Thymus (tissue), 11 donors: ENCODE measurements around the gene GBF1. TPM values are rescaled to one million over a fixed set of nuclear protein-coding genes. Genes with fewer than 3 reads are reported as not detected.

Source experiments
- DNase-seq, 9 donors: peaks; one replicate each; pipeline ENCODE4 v3.0.0-alpha.2; 2013; ENCODE audit warnings: low spot score in 9 of 9, low read depth in 6 of 9, missing footprints in 1 of 9
- H3K27ac ChIP-seq, 2 donors: one replicate each; pipeline ENCODE4 v1.5.1; 2013; ENCODE audit warnings: control low read depth in 1 of 2, low read depth in 1 of 2, low read length in 1 of 2, mild to moderate bottlenecking in 1 of 2, moderate library complexity in 1 of 2
- H3K27me3 ChIP-seq, 2 donors: one replicate each; pipeline ENCODE4 v1.5.1; 2013; ENCODE audit warnings: low read length in 1 of 2; ENCODE audit not compliant: control insufficient read depth in 2 of 2, insufficient read depth in 1 of 2
- H3K36me3 ChIP-seq, 2 donors: one replicate each; pipeline ENCODE4 v1.5.1; 2013; ENCODE audit warnings: low read length in 1 of 2, mild to moderate bottlenecking in 1 of 2, moderate library complexity in 1 of 2; ENCODE audit not compliant: control insufficient read depth in 2 of 2, insufficient read depth in 2 of 2
- H3K4me1 ChIP-seq, 2 donors: one replicate each; pipeline ENCODE4 v1.5.1; 2013; ENCODE audit warnings: low read length in 2 of 2; ENCODE audit not compliant: control insufficient read depth in 2 of 2, insufficient read depth in 2 of 2
- H3K4me3 ChIP-seq, 2 donors: one replicate each; pipeline ENCODE4 v1.5.1; 2013; ENCODE audit warnings: low read length in 2 of 2, control low read depth in 1 of 2, mild to moderate bottlenecking in 1 of 2
- H3K9me3 ChIP-seq, 2 donors: one replicate each; pipeline ENCODE4 v1.5.1; 2013; ENCODE audit warnings: low read length in 1 of 2, mild to moderate bottlenecking in 1 of 2; ENCODE audit not compliant: control insufficient read depth in 2 of 2, insufficient read depth in 1 of 2
- WGBS: extraction: QIAGEN DNeasy Blood & Tissue Kit; methylation state at CpG from one replicate; pipeline ENCODE4 v1.1.7; 2013; 5-methylcytosine and 5-hydroxymethylcytosine counted together
- polyA plus RNA-seq: library from polyadenylated mRNA; stranded (reverse); fragments of 200-250 nt; gene quantifications from one replicate; pipeline ENCODE4 v1.2.3, GENCODE V29; 2013
- total RNA-seq: library from RNA; stranded (reverse); fragments of 120-200 nt; gene quantifications from one replicate; pipeline ENCODE4 v1.2.4, GENCODE V29; 2013
- donor health status: healthy.

The GBF1 gene
- total and polyA plus RNA-seq, 2 donors, result 9.6 to 11.1 TPM

- Histone ChIP-seq H3K27ac (no peak overlapping the region), H3K4me1 (peaks cover 33 to 39% of the 10 kb centered on the region in 2 donors)
- WGBS, result 2% methylated on average over 54 of the region's 54 CpGs
These were observed 174.2 kb downstream of the GBF1 start for GRCh38 chr10:102419269-102420180.

GRCh38 chr10:102420181-102420713 is 174.9 kb downstream of the GBF1 start:
- DNase-seq, result no peak
- 3% methylated on average over 21 of the region's 21 CpGs for WGBS
- H3K27ac ChIP-seq, result peak overlapping the region in 1 of 2 donors; percentile 80
- peaks cover 33 to 39% of the 10 kb centered on the region in 2 donors for H3K4me1 ChIP-seq
- H3K4me3 ChIP-seq, result peak overlapping the region; percentile 63 to 66
- H3K36me3 ChIP-seq, result peaks cover 14 to 18% of the 10 kb centered on the region in 2 donors
- peaks cover 2 to 12% of the 10 kb centered on the region in 2 donors for H3K9me3 ChIP-seq
- H3K27me3 ChIP-seq, result peaks cover 25 to 77% of the 10 kb centered on the region in 2 donors

More at GRCh38 chr10:102419269-102420180, 174.2 kb downstream of the GBF1 start:
- H3K9me3 ChIP-seq, result peaks cover 2 to 12% of the 10 kb centered on the region in 2 donors
- peak overlapping the region; percentile 63 to 66 for H3K4me3 ChIP-seq
- peak in 6 of 9 donors; percentile 34 to 79 (median 66) for DNase-seq
- peaks cover 12 to 14% of the 10 kb centered on the region in 2 donors for H3K36me3 ChIP-seq
- peaks cover 28 to 84% of the 10 kb centered on the region in 2 donors for H3K27me3 ChIP-seq

- under 1% methylated on average over 66 of the region's 66 CpGs for WGBS
- Histone ChIP-seq H3K36me3 (peaks cover 14 to 18% of the 10 kb centered on the region in 2 donors), H3K4me1 (peaks cover 33 to 39% of the 10 kb centered on the region in 2 donors), H3K27ac (peak within 1 kb of the TSS; percentile 66 to 80), H3K9me3 (peaks cover 2 to 12% of the 10 kb centered on the region in 2 donors), H3K4me3 (peak within 1 kb of the TSS; percentile 63 to 66), H3K27me3 (peaks cover 25 to 71% of the 10 kb centered on the region in 2 donors)
- peak in 8 of 9 donors; percentile 73 to 93 (median 78) for DNase-seq
These were observed 175.6 kb downstream of the GBF1 start, which contains the start of gene FBXL15 for GRCh38 chr10:102420714-102421506. Gene FBXL15 (plus strand): TSS chr10:102420836. CDS start chr10:102421130, 294 bp downstream.

- Histone ChIP-seq H3K4me1 (peaks cover 33 to 39% of the 10 kb centered on the region in 2 donors), H3K4me3 (peak overlapping the region; percentile 63 to 66), H3K36me3 (peaks cover 14 to 18% of the 10 kb centered on the region in 2 donors), H3K27me3 (peaks cover 25 to 66% of the 10 kb centered on the region in 2 donors), H3K9me3 (peaks cover 2 to 12% of the 10 kb centered on the region in 2 donors), H3K27ac (peak overlapping the region; percentile 26 to 38)
- WGBS, result under 1% methylated on average over 14 of the region's 14 CpGs
- no peak for DNase-seq
These were observed 176.1 kb downstream of the GBF1 start for GRCh38 chr10:102421507-102421756.

GRCh38 chr10:102421757-102422512 is 176.6 kb downstream of the GBF1 start:
- 2% methylated on average over 62 of the region's 62 CpGs for WGBS
- Histone ChIP-seq H3K27me3 (peaks cover 22 to 61% of the 10 kb centered on the region in 2 donors), H3K4me3 (peak overlapping the region; percentile 63 to 66), H3K9me3 (peaks cover 0 to 12% of the 10 kb centered on the region in 2 donors), H3K4me1 (peaks cover 33 to 39% of the 10 kb centered on the region in 2 donors), H3K27ac (peak overlapping the region; percentile 26 to 64), H3K36me3 (peaks cover 14 to 18% of the 10 kb centered on the region in 2 donors)
- DNase-seq, result peak in 1 of 9 donors; percentile 33

- peak overlapping the region; percentile 63 to 66 for H3K4me3 ChIP-seq
- H3K9me3 ChIP-seq, result peaks cover 0 to 12% of the 10 kb centered on the region in 2 donors
- H3K27ac ChIP-seq, result no peak overlapping the region
- H3K4me1 ChIP-seq, result peaks cover 33 to 39% of the 10 kb centered on the region in 2 donors
- H3K36me3 ChIP-seq, result peaks cover 14 to 18% of the 10 kb centered on the region in 2 donors
- peak in 1 of 9 donors; percentile 28 for DNase-seq
- WGBS, result 27% methylated on average over 28 of the region's 28 CpGs
- H3K27me3 ChIP-seq, result peaks cover 19 to 54% of the 10 kb centered on the region in 2 donors
These were observed 177.3 kb downstream of the GBF1 start for GRCh38 chr10:102422545-102423129.

- H3K36me3 ChIP-seq, result peaks cover 14 to 18% of the 10 kb centered on the region in 2 donors
- H3K4me3 ChIP-seq, result no peak overlapping the region
- WGBS, result 98% methylated on average over 13 of the region's 13 CpGs
- H3K4me1 ChIP-seq, result peaks cover 33 to 39% of the 10 kb centered on the region in 2 donors
- no peak overlapping the region for H3K27ac ChIP-seq
- DNase-seq, result no peak
- H3K9me3 ChIP-seq, result peaks cover 0 to 12% of the 10 kb centered on the region in 2 donors
- H3K27me3 ChIP-seq, result peaks cover 15 to 45% of the 10 kb centered on the region in 2 donors
These were observed 178.1 kb downstream of the GBF1 start for GRCh38 chr10:102423372-102423968.
